HS-27A (cell line): ENCODE measurements around the gene NFASC.
A peak's percentile ranks its signal among the peaks of the same experiment; 100 is the strongest.

Experiments
- DNase-seq: peaks from one replicate; pipeline ENCODE4 v3.0.0-alpha.2; 2012; ENCODE audit warnings: low read depth, missing footprints

The NFASC gene

DNA sequence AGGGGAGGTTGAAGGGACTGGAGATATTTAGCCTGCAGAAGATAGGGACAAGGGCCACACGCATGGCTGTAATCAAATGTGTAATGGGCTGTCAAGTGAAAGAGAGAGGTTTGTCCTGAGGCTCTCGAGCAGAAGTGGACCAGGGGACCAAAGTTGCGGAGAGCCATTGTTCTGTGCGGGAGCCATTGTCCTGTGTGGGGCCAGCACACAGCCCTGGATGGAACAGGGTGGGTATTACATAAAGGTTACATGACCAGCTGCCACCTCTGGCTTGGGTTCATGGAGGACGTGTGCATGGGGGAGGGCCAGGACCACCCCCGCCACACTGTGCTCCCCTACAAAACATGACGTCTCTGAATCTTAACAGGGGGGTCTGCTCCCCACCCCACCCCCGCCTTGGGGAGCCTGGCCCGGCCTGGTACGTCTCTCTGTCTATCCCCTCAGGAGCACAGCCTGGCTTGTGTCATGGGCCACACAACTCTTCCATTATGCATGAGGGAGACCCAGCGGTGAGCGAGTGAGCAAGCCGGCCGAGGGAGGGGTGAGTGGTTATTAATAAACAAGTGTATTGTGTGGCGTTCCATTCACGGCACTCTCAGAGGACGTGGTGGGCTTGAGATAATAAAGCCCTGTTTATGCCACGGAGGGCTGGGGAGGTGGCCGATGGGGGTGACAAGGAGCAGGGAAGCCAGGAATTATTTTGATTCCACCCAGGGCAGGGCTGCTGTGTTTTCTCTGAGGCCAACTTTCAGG is at the start of gene NFASC:
TSS of gene NFASC (plus strand) at position 703 of the 753 bp plus-strand sequence. CDS start 73,454 bp downstream, outside the sequence.
- no peak for DNase-seq

DNA sequence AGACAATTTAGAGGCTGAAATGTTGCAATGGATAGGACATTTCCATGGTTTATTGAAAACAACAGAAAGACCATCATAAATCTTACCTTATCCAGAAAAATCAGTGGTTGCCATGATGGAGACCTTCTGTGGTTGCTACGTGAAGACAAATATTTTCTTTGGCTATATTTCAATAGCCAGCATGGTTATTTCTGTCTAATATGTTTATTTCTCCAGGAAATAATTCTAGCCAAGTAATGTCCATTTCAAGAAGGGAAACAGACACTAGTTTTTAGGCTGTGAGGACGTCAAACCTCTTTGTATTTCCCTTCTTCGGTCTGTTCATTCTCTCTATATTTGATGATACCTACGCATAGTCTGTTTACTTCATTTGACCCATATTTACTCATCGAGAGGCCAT is 49.2 kb upstream of the NFASC start:
- DNase-seq: no peak

DNA sequence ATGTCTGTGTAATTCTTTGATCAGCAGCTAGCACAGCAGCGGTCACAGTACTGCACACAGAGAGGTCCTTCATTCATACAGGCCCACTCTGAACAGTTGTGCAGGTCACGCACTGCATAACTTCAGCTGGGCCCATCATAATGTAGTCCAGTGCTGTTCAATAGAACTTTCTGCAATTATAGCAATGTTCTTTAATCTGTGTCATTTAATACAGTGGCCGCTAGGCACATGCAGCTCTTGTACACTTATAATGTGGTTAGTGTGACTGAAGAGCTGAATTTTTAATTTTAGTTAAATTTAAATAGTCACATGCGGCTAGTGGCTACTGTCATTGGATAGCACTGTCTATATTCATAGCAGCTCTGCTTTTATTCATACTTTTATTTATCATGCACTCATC is 48.7 kb upstream of the NFASC start:
- DNase-seq: no peak

DNA sequence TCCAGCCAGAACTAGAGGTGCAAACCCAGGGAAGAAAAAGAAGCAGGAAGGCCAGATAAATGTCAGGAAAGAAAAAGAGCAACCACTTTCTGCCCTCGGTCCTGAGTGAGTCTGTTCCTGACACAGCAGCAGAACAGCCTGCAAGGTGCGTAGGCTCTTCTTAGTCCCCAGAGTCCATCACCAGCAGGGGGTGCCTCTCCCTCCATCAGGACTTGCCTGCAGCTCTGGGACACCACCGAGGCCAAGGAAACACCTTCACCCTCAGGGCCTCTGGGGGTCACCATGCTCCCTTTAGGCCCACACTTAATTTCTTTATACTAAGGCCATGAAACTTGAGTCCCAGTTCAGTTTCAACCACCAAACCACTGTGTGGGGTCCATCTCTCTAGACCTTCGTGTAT is 43.7 kb upstream of the NFASC start:
- no peak for DNase-seq

DNA sequence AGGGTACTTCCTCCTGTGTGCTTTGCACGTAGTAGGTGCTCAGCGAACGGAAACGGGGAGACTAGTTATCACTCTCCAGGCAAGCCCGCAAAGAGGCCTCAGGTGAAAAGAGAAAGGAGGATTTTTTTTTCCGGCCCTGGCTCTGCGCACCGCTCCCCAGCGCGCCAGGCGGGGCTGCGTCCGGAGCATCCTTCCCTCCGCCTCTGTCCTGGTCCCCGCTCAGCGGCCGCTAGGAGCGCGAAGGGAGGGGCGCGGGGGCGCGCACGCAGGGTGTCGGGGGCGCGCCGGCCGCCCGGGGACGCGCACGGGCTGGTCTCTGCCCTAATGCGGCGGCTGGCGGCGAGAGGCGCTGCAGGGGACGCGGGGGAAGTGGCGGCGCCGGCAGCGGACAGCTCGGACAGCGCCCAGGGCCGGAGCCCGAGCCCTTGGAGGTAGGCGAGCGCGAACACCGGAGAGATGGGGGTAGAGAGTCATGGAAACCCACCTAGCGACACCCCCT is 42.3 kb upstream of the NFASC start:
- DNase-seq: no peak

DNA sequence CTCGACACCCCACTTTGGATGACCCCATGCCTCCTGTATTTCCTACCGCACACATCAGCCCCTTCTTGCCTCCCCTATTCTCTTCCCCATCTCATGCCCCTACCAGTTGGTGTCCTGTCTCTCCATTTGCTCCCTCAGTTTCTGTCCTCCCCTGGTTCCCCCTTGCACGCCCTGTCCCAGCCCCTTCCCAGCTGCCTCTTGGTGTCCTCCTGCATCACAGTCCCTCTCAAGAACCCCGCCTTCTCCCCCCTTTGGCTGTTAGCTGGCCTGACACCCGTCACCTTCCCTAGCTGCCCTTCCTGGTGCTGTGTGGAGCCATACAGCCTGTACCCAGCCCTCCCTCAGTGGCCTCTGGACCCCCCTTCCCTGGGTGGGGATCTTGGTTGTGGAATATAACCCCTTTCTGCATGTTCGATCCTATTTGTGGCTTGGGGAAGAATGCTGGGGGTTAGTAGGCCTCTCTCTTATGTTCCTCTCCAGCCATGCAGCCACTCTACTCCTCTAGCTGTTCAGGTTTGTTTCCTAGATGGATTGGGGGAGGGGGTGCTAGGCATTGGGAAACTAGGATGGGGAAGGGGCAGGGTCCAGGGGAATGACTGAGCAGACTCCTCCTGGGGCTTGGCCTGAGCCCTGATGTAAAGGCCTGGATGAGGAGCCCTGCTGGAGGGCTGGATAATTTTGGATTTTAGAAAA is 41.4 kb upstream of the NFASC start:
- no peak for DNase-seq

DNA sequence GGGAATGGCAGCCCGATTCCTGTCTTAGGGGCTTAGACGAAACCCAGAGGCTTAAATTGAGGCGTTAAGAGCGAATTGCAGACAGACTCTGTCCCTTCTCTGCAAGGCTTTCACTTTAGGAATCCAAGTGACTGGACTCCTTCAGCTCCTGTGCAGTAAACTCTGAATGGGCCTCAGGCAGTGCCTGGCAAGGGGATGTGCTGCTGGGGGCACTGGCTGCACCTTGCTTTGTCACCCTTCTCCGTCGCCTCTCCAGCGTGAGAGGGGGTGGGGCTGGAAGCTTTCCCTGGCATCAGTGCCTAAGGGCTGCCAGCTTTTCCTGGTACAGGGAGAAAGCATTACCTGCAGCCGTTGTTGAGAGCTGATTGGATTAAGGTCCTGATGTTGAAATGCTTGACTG is 39.9 kb upstream of the NFASC start:
- no peak for DNase-seq

DNA sequence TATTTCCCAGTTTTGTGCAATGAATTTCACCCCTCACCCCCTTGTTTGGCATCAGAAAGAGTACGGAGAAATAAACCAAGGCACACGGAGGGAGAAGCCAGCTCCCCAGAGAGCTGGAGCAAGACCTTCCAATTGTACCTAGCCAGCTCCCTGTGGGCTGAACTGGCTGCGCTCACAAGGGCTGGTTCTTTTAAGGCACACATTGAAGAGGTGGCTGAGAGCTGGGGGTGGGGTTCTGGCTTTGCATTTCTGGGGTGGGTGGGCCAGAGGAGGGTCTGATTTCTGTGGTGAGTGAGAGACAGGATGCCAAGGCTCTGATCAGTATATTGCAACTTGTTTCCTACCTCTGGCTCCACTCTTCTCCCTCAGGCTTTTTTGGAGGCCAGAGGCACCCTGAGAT is 39.5 kb upstream of the NFASC start:
- no peak for DNase-seq

DNA sequence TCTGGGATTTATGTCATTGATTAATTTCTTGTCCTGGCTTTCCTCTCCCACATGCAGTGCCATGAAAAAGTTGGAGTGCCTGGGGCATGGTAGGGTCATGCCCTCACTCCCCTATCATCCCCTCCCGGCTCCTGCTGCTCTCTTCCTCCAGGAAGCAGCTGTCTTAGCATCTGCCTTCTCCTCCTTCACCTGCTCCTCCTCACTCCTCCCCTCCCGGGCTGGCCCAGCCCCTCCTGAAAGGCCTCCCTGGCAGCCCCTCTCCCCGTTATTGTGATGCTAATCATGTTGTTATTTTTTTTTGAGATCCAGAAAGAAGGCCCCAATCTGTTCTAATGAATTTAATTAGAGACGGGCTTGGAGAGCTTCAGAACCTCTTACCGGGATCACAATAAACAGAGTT is 36.3 kb upstream of the NFASC start:
- DNase-seq: no peak

DNA sequence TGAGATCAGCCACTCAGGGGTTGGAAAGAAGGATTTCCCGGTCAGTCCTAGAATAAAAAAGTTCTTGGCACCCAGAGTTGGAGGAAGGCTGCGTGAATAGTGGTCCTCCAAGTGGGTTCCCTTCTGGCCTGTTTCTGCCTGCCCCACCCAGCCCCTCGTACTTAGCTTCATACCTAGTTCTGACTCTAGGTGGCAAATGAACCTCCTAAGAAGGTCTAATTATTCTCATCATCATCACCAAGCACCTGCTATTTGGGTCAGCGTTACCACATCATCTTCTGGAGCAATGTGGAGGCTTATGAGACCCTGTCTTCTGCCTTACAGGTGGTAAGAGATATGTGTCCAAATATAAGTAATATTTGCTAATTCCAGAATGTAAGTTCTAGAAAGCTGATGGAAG is 35.9 kb upstream of the NFASC start:
- no peak for DNase-seq

DNA sequence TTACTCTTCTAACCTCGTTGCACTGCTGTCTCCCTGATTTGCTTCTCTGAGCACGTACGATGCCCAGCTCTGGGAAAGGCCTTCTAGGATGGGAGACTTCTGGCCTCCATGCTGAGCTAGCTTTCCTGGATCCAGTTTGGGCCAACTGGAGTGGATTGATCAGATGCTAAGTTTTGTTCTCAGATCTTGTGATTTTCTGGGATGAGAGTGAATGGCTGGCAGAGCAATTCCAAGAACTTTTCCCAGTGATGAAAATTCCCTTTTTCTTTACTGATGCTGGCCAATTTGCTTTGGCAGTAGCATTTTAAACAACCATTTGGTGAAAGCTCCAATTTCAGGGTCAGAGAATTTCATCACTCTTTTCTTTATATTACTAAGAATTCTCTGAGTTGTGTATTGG is 34.9 kb upstream of the NFASC start:
- no peak for DNase-seq

DNA sequence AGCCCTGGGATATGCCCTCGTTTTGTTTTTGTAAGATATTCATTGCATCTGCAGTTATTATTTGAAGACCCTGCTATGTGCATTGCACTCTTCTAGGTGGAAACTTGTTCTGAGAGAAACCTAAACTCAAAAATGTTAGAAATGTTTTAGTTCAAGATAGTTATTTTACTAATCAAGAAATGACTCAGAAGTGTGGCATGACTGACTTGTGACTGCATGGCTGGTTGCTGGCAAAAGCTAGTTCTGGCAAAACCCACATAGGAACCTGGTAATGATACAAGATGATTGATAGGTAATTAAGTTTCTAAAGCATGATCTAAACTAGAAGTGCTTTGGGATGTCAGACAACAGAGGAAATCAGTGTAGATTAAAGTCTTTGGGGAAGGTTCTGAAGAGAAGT is 33.8 kb upstream of the NFASC start:
- DNase-seq: peak; percentile 58

DNA sequence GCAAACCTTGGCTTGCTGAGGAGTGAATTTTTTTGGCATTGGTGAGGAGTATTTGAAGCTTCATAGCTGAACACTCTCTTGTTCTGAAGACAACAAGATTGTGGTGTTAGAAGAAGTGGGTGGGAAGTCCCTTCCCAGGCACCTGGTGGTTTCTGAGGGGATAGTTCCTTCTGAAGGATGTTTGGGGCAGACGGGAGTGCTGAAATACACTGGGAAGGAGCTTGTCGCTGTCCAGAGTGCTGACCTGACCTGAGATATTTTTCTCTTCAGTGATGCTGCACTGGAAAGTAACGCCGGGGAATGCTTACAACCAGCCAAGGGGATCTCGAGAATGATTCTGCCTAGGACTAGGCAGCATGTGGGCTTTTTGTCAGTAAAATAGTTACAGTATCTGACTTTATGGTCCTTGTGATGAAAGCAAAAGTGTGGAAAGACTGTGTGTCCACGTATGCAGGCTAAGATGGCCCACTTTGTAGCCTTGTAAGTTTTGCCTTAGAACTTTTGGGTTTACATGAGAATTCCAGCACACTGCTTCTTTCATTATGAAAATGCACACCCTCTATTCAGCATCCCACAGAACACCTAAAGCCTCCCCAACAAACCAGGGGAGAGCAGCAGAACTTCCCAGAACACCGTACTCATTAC is 33.1 kb upstream of the NFASC start:
- no peak for DNase-seq

DNA sequence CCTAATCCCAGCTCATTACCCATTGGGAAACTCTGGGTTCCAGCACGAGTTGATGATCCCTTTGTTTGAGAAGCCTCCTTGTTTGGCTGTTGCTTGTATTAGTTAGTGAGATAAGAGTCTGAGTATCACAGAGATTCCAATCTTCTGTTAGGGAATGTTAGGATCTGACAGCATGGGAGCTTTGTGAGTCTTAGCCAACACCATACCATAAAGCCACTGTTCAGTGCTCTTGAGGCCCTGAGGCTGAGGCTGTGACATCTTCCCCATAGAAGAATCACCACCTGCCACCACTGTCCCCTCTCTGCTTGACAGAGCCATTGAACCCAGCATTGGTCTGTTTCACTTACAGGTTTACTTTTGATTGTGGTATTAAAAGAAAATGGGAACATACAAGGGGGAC is 29.3 kb upstream of the NFASC start:
- DNase-seq: no peak

DNA sequence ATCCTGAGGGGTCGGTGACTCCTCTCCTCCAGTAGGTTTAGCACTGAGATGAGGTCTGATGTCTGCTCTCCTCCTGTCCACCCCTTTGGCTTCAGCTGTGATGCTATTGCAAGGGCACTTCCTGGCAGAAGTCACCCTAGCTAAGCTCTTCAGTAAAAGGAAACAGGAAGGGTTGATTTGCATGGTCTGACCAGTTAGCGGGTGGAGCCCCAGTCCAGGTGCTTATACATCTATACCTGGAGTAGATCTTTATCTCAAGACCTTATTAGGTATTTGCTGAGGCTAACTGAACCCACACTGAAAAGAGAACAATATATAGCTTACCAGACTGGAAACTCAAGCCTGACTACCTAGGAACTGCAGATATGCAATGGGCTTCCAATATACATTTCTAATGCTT is 28.9 kb upstream of the NFASC start:
- no peak for DNase-seq

DNA sequence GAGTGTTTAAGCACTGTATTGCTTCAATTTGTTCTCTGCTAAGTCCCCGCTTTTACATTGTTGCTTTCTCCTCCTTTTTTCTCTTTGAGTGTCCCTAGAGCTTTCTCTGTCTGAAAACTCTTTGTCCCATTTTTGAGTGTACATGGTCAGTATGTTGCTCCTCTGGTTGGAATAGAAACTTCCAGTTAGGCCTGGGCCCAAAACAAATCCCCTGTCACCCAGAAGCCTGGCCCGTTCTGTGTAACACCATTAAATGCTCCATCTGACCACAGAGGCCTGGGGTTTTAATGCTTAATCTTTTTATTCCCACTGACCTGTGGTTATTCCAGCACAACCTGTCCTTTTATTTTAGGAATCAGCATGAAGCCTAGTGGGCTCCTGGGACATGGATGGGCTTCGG is 28.3 kb upstream of the NFASC start:
- no peak for DNase-seq

DNA sequence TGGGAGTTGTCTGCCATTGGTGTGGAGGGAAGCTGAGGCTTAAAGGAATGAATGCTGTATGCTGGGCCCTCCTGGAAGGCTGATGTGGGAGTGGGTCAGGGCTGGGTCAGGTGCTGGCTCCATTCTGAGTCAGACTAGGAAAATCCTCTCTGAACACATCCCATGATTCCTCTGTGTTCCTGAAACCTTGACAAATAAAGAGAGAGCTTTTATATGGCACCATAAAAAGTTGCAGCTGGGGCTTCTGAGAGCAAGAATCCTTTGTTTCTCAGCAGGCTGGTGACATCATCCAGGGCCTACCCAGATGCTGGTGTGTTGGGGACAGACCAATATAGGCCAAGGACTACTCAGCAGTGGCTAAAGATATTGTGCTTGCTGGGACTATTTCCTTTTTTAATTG is 27.8 kb upstream of the NFASC start:
- no peak for DNase-seq

DNA sequence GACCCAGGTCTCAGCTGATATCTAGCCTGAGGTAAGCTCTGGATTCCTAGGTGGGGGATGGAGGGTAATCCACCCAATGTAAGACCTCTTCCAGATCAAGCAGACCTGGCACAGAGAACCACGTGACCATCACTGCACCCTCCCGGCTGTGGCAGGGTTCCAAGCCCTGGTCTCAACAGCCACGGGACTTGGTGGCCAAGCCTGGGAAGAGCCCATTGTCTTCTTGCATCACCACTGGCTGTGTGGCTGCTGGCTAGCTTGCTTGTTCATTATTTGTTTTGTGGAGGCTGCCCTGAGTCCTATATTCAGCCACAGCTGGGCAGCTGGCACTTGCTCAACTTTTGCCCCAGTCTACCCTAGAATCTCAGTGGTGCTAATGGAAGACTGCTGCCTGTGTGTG is 24.1 kb upstream of the NFASC start:
- DNase-seq: no peak

DNA sequence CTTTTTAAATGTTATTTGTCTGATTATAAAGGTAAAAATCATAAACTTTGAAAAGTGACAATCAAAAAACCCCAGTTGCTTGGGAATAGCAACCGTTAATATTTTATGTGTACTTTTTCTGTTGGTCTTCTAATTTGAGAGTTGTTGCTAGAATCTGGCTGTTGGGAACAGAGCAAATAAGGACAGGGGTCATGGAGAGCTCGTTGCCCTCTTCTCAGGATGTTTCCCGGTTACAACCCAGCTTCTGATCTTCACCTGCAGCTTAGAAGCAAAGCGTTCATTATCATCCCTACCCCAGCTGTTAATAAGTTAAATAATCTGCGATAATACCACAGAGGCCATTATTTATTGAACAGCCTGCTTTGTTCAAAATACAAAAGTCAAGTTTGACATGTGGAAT is 22.1 kb upstream of the NFASC start:
- no peak for DNase-seq

DNA sequence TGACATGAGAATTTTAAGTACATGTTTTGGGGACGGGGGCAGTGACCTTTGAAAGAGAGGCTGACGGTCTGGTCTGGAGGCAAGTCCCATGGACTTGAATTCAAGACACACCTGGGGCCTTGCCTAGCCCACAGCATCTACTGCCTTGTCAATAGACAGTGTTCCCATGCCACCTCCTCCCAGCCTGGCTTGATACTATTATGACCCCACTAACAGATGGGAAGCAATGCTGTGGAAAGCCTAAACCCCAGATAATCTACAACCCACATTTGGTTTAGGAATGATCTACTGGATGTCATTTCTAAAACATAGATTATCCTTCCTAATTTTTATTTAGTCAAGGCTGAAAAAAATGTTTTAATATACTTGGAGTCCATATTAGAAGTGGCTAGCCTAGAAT is 17.8 kb upstream of the NFASC start:
- no peak for DNase-seq

DNA sequence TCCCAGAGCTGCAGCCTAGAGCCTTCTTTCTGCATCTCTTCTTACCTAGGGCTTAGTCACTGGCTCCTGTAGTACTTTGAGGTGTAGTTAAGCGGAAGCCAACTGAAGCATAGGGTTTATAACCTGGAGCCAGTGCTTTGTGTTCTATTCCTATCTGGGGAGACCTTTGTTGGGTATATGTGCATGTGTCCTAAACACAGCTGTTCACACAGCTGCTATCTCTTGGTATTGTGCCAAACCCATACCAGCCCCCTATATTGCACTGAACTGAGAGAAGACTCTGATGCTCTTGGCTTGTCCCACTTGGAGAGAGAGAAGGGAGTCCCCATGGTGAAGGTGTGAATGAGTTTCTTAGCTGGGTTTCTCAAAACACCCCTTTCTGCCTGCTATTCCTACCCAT is 17.2 kb upstream of the NFASC start:
- DNase-seq: no peak

DNA sequence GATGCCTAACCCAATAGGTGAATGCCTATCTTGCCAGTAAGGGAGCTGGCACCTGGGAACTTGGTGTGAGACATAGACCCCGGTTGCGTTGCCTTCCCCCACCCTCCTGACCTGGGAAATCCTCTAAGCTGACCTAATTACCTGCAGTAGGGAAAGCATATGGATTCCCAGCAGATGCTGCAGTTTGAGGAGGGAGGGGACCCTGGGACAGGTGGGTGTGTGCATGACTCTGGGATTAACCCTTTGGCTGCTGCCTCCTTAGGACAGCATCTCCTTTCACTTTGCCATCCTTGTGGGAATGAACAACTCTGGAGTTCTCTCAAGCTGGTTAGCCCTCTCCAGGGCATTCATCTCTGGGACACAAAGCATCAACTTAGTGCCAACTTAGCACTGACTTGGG is 16.4 kb upstream of the NFASC start:
- no peak for DNase-seq

DNA sequence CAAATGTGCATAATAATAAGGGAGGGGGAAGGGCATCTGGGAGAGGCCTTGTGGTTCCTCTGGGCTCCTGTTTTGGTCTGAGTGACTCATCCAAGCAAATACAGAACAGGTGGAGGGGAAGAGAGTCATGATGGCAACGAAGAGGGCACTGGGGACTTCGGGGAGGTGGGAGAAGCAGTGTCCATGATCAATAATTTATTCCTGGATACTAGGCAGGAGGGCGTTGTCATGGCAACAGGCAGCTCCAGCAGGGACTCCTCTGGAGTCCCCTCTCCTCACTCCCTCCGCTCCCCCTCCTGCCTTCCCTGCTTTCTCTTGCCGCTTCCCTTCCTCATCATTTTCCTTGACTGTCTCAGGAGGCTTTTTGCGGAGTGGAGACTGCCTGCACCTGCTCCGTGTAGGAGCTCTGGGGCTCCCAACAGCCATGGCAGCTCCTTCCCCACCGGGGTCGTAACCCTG is 12.3 kb upstream of the NFASC start:
- DNase-seq: no peak
